Measurements from ENCODE around the gene EIF2B5. TPM values are rescaled to one million over a fixed set of nuclear protein-coding genes. Genes with fewer than 3 reads are reported as not detected.

The EIF2B5 gene
- total RNA-seq, 1 donor: 22.1 TPM

GRCh38 chr3:184164648-184165330 is 29.6 kb downstream of the EIF2B5 start:
- peaks cover 50% of the 10 kb centered on the region for H3K4me1 ChIP-seq (ENCODE audit: insufficient read depth, low read length)
- peaks cover 41% of the 10 kb centered on the region for H4K20me1 ChIP-seq (ENCODE audit: insufficient read depth, low read length)
- TF ChIP-seq CTCF (IDR thresholded peaks at IDR 0.05; ENCODE audit: extremely low read depth, low read depth, low read length): no peak
- no peaks in the 10 kb centered on the region for H3K9me3 ChIP-seq (ENCODE audit: low read depth, low read length)
- no peak overlapping the region for H2AFZ ChIP-seq (ENCODE audit: low read length)
- no peaks in the 10 kb centered on the region for H3K27me3 ChIP-seq (ENCODE audit: insufficient read depth, low read length)
- H3K79me2 ChIP-seq (ENCODE audit: insufficient read depth, low read length): peaks cover 78% of the 10 kb centered on the region
- no peak for DNase-seq (ENCODE audit: insufficient read length, low spot score, missing footprints)
- no peak overlapping the region for H3K4me3 ChIP-seq (ENCODE audit: insufficient read depth, low read length)
- H3K36me3 ChIP-seq (ENCODE audit: insufficient read depth, low read length): peaks cover 67% of the 10 kb centered on the region
- H3K27ac ChIP-seq (ENCODE audit: low read depth, low read length): no peak overlapping the region
- no peak overlapping the region for H3K4me2 ChIP-seq (ENCODE audit: insufficient read depth, low read length)

GRCh38 chr3:184165543-184165942 is 30.4 kb downstream of the EIF2B5 start:
- Histone ChIP-seq H3K27me3 (ENCODE audit: insufficient read depth, low read length) (no peaks in the 10 kb centered on the region), H3K4me1 (ENCODE audit: insufficient read depth, low read length) (peaks cover 44% of the 10 kb centered on the region), H4K20me1 (ENCODE audit: insufficient read depth, low read length) (peaks cover 37% of the 10 kb centered on the region), H3K9me3 (ENCODE audit: low read depth, low read length) (no peaks in the 10 kb centered on the region), H3K4me3 (ENCODE audit: insufficient read depth, low read length) (no peak overlapping the region), H3K79me2 (ENCODE audit: insufficient read depth, low read length) (peaks cover 74% of the 10 kb centered on the region), H2AFZ (ENCODE audit: low read length) (no peak overlapping the region), H3K27ac (ENCODE audit: low read depth, low read length) (peak overlapping the region; percentile 5), H3K4me2 (ENCODE audit: insufficient read depth, low read length) (no peak overlapping the region), H3K36me3 (ENCODE audit: insufficient read depth, low read length) (peaks cover 70% of the 10 kb centered on the region)
- no peak for TF ChIP-seq CTCF (IDR thresholded peaks at IDR 0.05; ENCODE audit: extremely low read depth, low read depth, low read length)
- DNase-seq (ENCODE audit: insufficient read length, low spot score, missing footprints): no peak

GRCh38 chr3:184166671-184167070 is 31.5 kb downstream of the EIF2B5 start:
- Histone ChIP-seq H3K4me1 (ENCODE audit: insufficient read depth, low read length) (peaks cover 43% of the 10 kb centered on the region), H3K4me3 (ENCODE audit: insufficient read depth, low read length) (no peak overlapping the region), H3K9me3 (ENCODE audit: low read depth, low read length) (no peaks in the 10 kb centered on the region), H2AFZ (ENCODE audit: low read length) (no peak overlapping the region), H4K20me1 (ENCODE audit: insufficient read depth, low read length) (peaks cover 37% of the 10 kb centered on the region), H3K36me3 (ENCODE audit: insufficient read depth, low read length) (peaks cover 82% of the 10 kb centered on the region), H3K27me3 (ENCODE audit: insufficient read depth, low read length) (no peaks in the 10 kb centered on the region), H3K79me2 (ENCODE audit: insufficient read depth, low read length) (peaks cover 71% of the 10 kb centered on the region), H3K27ac (ENCODE audit: low read depth, low read length) (peak overlapping the region; percentile 33), H3K4me2 (ENCODE audit: insufficient read depth, low read length) (no peak overlapping the region)
- no peak for DNase-seq (ENCODE audit: insufficient read length, low spot score, missing footprints)
- TF ChIP-seq CTCF (IDR thresholded peaks at IDR 0.05; ENCODE audit: extremely low read depth, low read depth, low read length): no peak

GRCh38 chr3:184167786-184168185 is 32.6 kb downstream of the EIF2B5 start:
- H3K4me1 ChIP-seq (ENCODE audit: insufficient read depth, low read length): peaks cover 44% of the 10 kb centered on the region
- DNase-seq (ENCODE audit: insufficient read length, low spot score, missing footprints): no peak
- TF ChIP-seq CTCF (IDR thresholded peaks at IDR 0.05; ENCODE audit: extremely low read depth, low read depth, low read length): no peak

More at GRCh38 chr3:184167786-184168185, 32.6 kb downstream of the EIF2B5 start:
- Histone ChIP-seq H2AFZ (ENCODE audit: low read length) (no peak overlapping the region), H3K27ac (ENCODE audit: low read depth, low read length) (peak overlapping the region; percentile 98), H3K4me3 (ENCODE audit: insufficient read depth, low read length) (no peak overlapping the region), H3K79me2 (ENCODE audit: insufficient read depth, low read length) (peaks cover 60% of the 10 kb centered on the region), H3K9me3 (ENCODE audit: low read depth, low read length) (no peaks in the 10 kb centered on the region), H4K20me1 (ENCODE audit: insufficient read depth, low read length) (peaks cover 37% of the 10 kb centered on the region), H3K4me2 (ENCODE audit: insufficient read depth, low read length) (peak overlapping the region; percentile 59), H3K27me3 (ENCODE audit: insufficient read depth, low read length) (no peaks in the 10 kb centered on the region), H3K36me3 (ENCODE audit: insufficient read depth, low read length) (peaks cover 78% of the 10 kb centered on the region)
